ENCODE data around the gene CD109. TPM values are rescaled to one million over a fixed set of nuclear protein-coding genes. Genes with fewer than 3 reads are reported as not detected.
"Not testable (repeated sequence)": the region's sequence is repeated elsewhere in the genome, so short reads cannot be mapped to it uniquely, and the experiment has no call there.

CD109 gene
- total and polyA plus RNA-seq, 4 experiments from 2014 or later = 0.10 to 0.96 (median 0.53) TPM

DNA sequence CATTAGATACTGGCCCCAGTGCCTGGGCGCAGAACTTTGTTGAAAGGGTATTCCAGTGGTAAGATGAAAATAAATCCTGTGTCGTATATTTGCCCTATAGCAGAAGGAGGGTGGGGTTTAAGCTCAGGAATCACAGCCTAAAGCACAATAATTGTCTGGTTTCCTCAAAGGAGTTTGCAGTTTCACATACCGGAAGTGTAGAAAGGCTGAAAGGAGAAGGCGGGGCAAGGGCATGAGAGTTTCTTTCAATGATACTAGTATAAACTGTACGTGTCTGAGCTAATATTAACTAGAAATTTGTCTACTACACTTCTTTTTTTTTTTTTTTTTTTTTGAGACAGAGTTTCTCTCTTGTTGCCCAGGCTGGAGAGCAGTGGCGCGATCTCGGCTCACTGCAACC, 29.2 kb downstream of the CD109 start:
- H3K4me3 ChIP-seq (ENCODE audit: low read length in 2 of 2); H3K27me3 Mint-ChIP-seq; H3K27me3 ChIP-seq (ENCODE audit: insufficient read depth, low read length); POLR2A ChIA-PET (ENCODE audit: partially characterized antibody); H3K9me3 Mint-ChIP-seq; H3K4me1 ChIP-seq (ENCODE audit: insufficient read depth, low read length); H3K9me3 ChIP-seq (ENCODE audit: control insufficient read depth in 1 of 2, low read length in 2 of 2); H3K36me3 ChIP-seq (ENCODE audit: insufficient read depth, low read length); H3K4me1 Mint-ChIP-seq; H3K36me3 Mint-ChIP-seq; H3K27ac ChIP-seq (ENCODE audit: low read depth, low read length); intact Hi-C loops (cut with micrococcal nuclease): not testable (repeated sequence)
- H3K4me3 Mint-ChIP-seq = peak overlapping the region in 7 of 8 donors; percentile 11 to 77 (median 63)
- DNase-seq = peak in 3 of 5 donors; percentile 4 to 23 (median 20)
- CTCF ChIA-PET (ENCODE audit: partially characterized antibody) = interaction anchor here (0.7 kb wide), 1 partner anchor 140 kb away, joined by 3 read pairs; no protein-coding TSS in a partner anchor
- peak overlapping the region in 1 of 7 donors; percentile 64 for H3K27ac Mint-ChIP-seq

DNA sequence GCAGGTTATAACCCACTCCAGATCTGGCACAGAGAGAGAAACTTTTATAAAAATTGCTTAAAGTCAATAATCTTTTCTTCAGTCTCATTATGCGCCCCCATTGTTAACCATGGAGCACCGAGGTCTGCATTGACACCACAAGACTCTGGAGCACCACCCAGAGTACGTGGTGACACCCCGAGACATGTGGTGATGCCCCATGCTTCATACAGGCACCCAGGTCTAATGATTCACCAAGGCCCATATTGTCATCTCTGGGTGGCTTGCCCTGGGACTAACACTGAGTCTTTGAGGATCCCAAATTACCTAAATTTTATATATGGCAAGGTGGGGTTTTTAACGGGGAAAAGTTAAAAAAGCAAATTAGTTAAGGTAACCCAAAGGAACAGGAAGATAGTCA, 31.1 kb downstream of the CD109 start:
- no peaks in the 10 kb centered on the region for H3K36me3 ChIP-seq (ENCODE audit: insufficient read depth, low read length)
- H3K4me3 ChIP-seq (ENCODE audit: low read length in 2 of 2) = no peak overlapping the region
- H3K27ac Mint-ChIP-seq = no peak overlapping the region
- peaks cover 2 to 6% (median 5%) of the 10 kb centered on the region in 4 donors for H3K4me1 Mint-ChIP-seq
- no peaks in the 10 kb centered on the region for H3K9me3 ChIP-seq (ENCODE audit: control insufficient read depth in 1 of 2, low read length in 2 of 2)
- no peaks in the 10 kb centered on the region for H3K27me3 ChIP-seq (ENCODE audit: insufficient read depth, low read length)
- H3K27me3 Mint-ChIP-seq = peaks cover 2 to 3% of the 10 kb centered on the region in 2 donors
- no peaks in the 10 kb centered on the region for H3K36me3 Mint-ChIP-seq
- no peak for DNase-seq
- no peak overlapping the region for H3K4me3 Mint-ChIP-seq
- CTCF ChIA-PET (ENCODE audit: partially characterized antibody) = interaction anchor here (2.2 kb wide), 1 partner anchor 1482 kb away, joined by 7 read pairs; no protein-coding TSS in a partner anchor
- intact Hi-C loops (cut with micrococcal nuclease) = no loop called here
- POLR2A ChIA-PET (ENCODE audit: partially characterized antibody) = no interaction called here
- no peaks in the 10 kb centered on the region for H3K9me3 Mint-ChIP-seq
- H3K27ac ChIP-seq (ENCODE audit: low read depth, low read length) = no peak overlapping the region
- no peaks in the 10 kb centered on the region for H3K4me1 ChIP-seq (ENCODE audit: insufficient read depth, low read length)

- no peak overlapping the region for H3K4me3 ChIP-seq (ENCODE audit: low read length in 2 of 2)
- Mint-ChIP-seq H3K27ac (peak overlapping the region in 1 of 7 donors; percentile 57), H3K27me3 (peaks cover 2 to 3% of the 10 kb centered on the region in 2 donors), H3K9me3 (no peaks in the 10 kb centered on the region), H3K36me3 (no peaks in the 10 kb centered on the region), H3K4me3 (no peak overlapping the region), H3K4me1 (peaks cover 2 to 5% (median 4%) of the 10 kb centered on the region in 4 donors)
- DNase-seq = no peak
- no peaks in the 10 kb centered on the region for H3K27me3 ChIP-seq (ENCODE audit: insufficient read depth, low read length)
- CTCF ChIA-PET (ENCODE audit: partially characterized antibody) = interaction anchor here (0.8 kb wide), 1 partner anchor 1480 kb away, joined by 3 read pairs; no protein-coding TSS in a partner anchor
- H3K36me3 ChIP-seq (ENCODE audit: insufficient read depth, low read length) = no peaks in the 10 kb centered on the region
- intact Hi-C loops (cut with micrococcal nuclease) = no loop called here
- H3K9me3 ChIP-seq (ENCODE audit: control insufficient read depth in 1 of 2, low read length in 2 of 2) = no peaks in the 10 kb centered on the region
- no peaks in the 10 kb centered on the region for H3K4me1 ChIP-seq (ENCODE audit: insufficient read depth, low read length)
- H3K27ac ChIP-seq (ENCODE audit: low read depth, low read length) = no peak overlapping the region
- POLR2A ChIA-PET (ENCODE audit: partially characterized antibody) = no interaction called here
These were observed 32.7 kb downstream of the CD109 start for GRCh38 chr6:73728548-73729205.

DNA sequence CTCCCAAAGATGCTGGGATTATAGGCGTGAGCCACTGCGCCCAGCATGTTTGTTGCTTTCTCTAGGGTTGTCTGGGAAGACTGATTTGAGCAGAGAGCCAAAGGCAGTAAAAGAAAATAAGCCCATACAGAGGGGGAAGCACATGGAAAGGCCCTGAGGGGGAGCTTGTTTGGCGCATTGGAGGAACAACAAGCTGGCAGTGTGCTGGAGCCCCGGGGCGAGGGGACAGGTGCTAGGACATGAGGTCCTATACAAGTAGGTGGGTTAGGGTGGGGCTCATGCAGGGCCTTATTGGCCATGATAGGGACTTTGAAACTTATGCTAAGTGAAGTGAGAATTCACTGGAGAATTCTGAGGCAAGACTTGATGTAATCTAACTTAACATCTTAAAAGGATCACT, 35.3 kb downstream of the CD109 start:
- intact Hi-C loops (cut with micrococcal nuclease) = no loop called here
- no peaks in the 10 kb centered on the region for H3K27me3 ChIP-seq (ENCODE audit: insufficient read depth, low read length)
- Mint-ChIP-seq H3K4me1 (no peaks in the 10 kb centered on the region), H3K27ac (no peak overlapping the region), H3K27me3 (peaks cover 2 to 3% of the 10 kb centered on the region in 2 donors), H3K9me3 (no peaks in the 10 kb centered on the region), H3K4me3 (no peak overlapping the region), H3K36me3 (no peaks in the 10 kb centered on the region)
- no peak for DNase-seq
- H3K4me1 ChIP-seq (ENCODE audit: insufficient read depth, low read length) = no peaks in the 10 kb centered on the region
- H3K36me3 ChIP-seq (ENCODE audit: insufficient read depth, low read length) = no peaks in the 10 kb centered on the region
- POLR2A ChIA-PET (ENCODE audit: partially characterized antibody) = no interaction called here
- H3K27ac ChIP-seq (ENCODE audit: low read depth, low read length) = no peak overlapping the region
- H3K4me3 ChIP-seq (ENCODE audit: low read length in 2 of 2) = no peak overlapping the region
- no peaks in the 10 kb centered on the region for H3K9me3 ChIP-seq (ENCODE audit: control insufficient read depth in 1 of 2, low read length in 2 of 2)
- CTCF ChIA-PET (ENCODE audit: partially characterized antibody) = interaction anchor here (1.0 to 4.5 kb wide), 6 partner anchors 9 to 1478 kb away, joined by 3 to 72 read pairs (median 12); no protein-coding TSS in a partner anchor

DNA sequence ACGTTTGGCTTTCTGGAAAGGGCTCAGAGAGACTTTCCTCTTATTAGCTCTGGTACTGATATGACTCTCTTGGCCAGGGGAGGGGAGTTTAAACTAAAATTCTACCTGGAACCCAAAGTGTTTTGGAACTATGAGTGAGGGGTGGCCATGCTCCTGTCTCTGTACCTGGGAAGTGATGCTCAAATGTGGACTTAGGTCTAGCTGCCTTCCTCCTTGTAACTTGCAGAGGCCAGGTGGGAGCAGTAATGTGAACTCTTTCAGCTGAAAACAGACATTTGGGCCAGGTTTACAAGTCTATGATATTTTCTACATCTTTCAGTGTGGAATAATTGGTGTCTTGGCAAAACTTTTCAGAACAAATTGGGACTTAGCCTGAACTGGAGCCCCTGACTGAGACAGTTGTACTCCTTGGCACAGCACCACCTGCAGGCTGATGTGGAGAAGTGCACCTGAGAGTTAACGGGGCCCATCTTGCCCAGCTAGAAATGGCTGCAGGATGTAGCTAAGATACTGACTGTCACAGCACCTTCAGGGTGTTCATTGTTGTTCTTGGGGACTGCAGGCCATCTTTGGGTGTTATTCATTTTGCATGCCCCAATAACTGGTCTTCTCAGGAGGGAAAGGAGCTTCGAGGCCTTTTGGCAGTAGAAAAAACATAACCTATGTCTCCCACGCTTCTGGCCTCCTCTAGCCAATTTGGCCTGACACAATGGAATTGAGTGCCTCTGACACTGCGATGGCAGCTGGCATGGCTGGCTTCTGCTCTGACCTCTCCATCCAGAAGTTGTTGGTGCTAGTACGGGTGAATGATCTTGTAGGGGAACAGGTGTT, 37.1 kb downstream of the CD109 start:
- Mint-ChIP-seq H3K36me3 (no peaks in the 10 kb centered on the region), H3K4me1 (no peaks in the 10 kb centered on the region), H3K27ac (peak overlapping the region in 1 of 7 donors; percentile 4), H3K27me3 (peaks cover 3% of the 10 kb centered on the region in 2 donors), H3K4me3 (no peak overlapping the region), H3K9me3 (no peaks in the 10 kb centered on the region)
- H3K27ac ChIP-seq (ENCODE audit: low read depth, low read length) = no peak overlapping the region
- intact Hi-C loops (cut with micrococcal nuclease) = loop anchor here (1.0 kb wide), 2 partner anchors 58 to 218 kb away; no protein-coding TSS in a partner anchor
- no peak overlapping the region for H3K4me3 ChIP-seq (ENCODE audit: low read length in 2 of 2)
- DNase-seq = peak; percentile 48 to 63 (median 57)
- CTCF ChIA-PET (ENCODE audit: partially characterized antibody) = interaction anchor here (0.6 to 4.5 kb wide), 27 partner anchors 10 to 1508 kb away, joined by 3 to 72 read pairs (median 5); no protein-coding TSS in a partner anchor
- H3K36me3 ChIP-seq (ENCODE audit: insufficient read depth, low read length) = no peaks in the 10 kb centered on the region
- H3K4me1 ChIP-seq (ENCODE audit: insufficient read depth, low read length) = no peaks in the 10 kb centered on the region
- H3K27me3 ChIP-seq (ENCODE audit: insufficient read depth, low read length) = no peaks in the 10 kb centered on the region
- no peaks in the 10 kb centered on the region for H3K9me3 ChIP-seq (ENCODE audit: control insufficient read depth in 1 of 2, low read length in 2 of 2)
- POLR2A ChIA-PET (ENCODE audit: partially characterized antibody) = interaction anchor here (0.5 kb wide), 1 partner anchor 237 kb away, joined by 4 read pairs; no protein-coding TSS in a partner anchor

GRCh38 chr6:73733791-73734190, 37.8 kb downstream of the CD109 start:
- Mint-ChIP-seq H3K27me3 (peaks cover 3 to 4% of the 10 kb centered on the region in 2 donors), H3K36me3 (no peaks in the 10 kb centered on the region), H3K4me1 (no peaks in the 10 kb centered on the region), H3K27ac (no peak overlapping the region), H3K4me3 (no peak overlapping the region), H3K9me3 (no peaks in the 10 kb centered on the region)
- no peak overlapping the region for H3K4me3 ChIP-seq (ENCODE audit: low read length in 2 of 2)
- CTCF ChIA-PET (ENCODE audit: partially characterized antibody) = interaction anchor here (0.6 to 4.5 kb wide), 27 partner anchors 9 to 1507 kb away, joined by 3 to 72 read pairs (median 5); no protein-coding TSS in a partner anchor
- no peaks in the 10 kb centered on the region for H3K36me3 ChIP-seq (ENCODE audit: insufficient read depth, low read length)
- DNase-seq = no peak
- no peaks in the 10 kb centered on the region for H3K27me3 ChIP-seq (ENCODE audit: insufficient read depth, low read length)
- no peaks in the 10 kb centered on the region for H3K9me3 ChIP-seq (ENCODE audit: control insufficient read depth in 1 of 2, low read length in 2 of 2)
- POLR2A ChIA-PET (ENCODE audit: partially characterized antibody) = no interaction called here
- H3K27ac ChIP-seq (ENCODE audit: low read depth, low read length) = no peak overlapping the region
- H3K4me1 ChIP-seq (ENCODE audit: insufficient read depth, low read length) = no peaks in the 10 kb centered on the region
- intact Hi-C loops (cut with micrococcal nuclease) = loop anchor here (1.0 kb wide), 2 partner anchors 58 to 218 kb away; no protein-coding TSS in a partner anchor

DNA sequence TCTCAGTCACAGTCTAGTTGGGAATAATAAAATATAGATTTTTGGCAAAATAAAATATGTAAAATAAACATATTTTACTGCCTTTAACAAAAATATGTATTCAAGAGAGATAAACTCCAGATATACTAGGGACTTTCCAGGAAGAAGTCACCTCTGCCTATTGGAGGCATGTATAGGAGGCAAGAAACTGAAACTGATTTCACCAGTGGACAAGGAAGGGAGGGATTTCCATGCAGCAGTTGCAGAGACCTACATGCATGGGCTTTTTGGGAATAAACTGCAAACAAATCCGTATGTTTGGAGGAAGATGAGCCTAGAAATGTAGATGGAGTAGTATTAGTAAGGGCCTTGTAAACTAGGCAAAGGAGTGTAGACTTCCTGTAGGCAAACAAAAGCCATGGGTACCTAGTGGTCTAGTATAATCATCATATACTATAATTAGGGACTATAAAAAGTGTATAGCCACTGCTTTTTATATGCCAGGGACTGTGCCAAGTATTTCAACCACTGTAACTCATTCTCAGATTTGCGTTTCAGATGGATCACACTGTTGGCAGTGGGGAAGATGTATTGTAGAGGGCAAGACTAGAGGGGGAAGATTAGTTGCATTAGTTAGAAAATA, 38.9 kb downstream of the CD109 start:
- no peak overlapping the region for H3K4me3 ChIP-seq (ENCODE audit: low read length in 2 of 2)
- no peaks in the 10 kb centered on the region for H3K4me1 ChIP-seq (ENCODE audit: insufficient read depth, low read length)
- Mint-ChIP-seq H3K36me3 (no peaks in the 10 kb centered on the region), H3K27ac (no peak overlapping the region), H3K4me3 (no peak overlapping the region), H3K9me3 (no peaks in the 10 kb centered on the region), H3K27me3 (peaks cover 1% of the 10 kb centered on the region in 2 donors), H3K4me1 (no peaks in the 10 kb centered on the region)
- CTCF ChIA-PET (ENCODE audit: partially characterized antibody) = no interaction called here
- H3K27ac ChIP-seq (ENCODE audit: low read depth, low read length) = no peak overlapping the region
- no peaks in the 10 kb centered on the region for H3K36me3 ChIP-seq (ENCODE audit: insufficient read depth, low read length)
- no peaks in the 10 kb centered on the region for H3K9me3 ChIP-seq (ENCODE audit: control insufficient read depth in 1 of 2, low read length in 2 of 2)
- no peaks in the 10 kb centered on the region for H3K27me3 ChIP-seq (ENCODE audit: insufficient read depth, low read length)
- intact Hi-C loops (cut with micrococcal nuclease) = no loop called here
- POLR2A ChIA-PET (ENCODE audit: partially characterized antibody) = no interaction called here
- DNase-seq = no peak

Measured in CD4-positive, alpha-beta memory T cell (primary cell).